GM18502 (cell line): Measurements from ENCODE around the gene NRTN.
"Not testable (repeated sequence)": the region's sequence is repeated elsewhere in the genome, so short reads cannot be mapped to it uniquely, and the experiment has no call there.

Experiments used
- ATAC-seq: cut with Tn5 transposase; IDR thresholded peaks from one replicate; pipeline ENCODE4 v1.9.1; 2021; ENCODE audit warnings: mild to moderate bottlenecking; ENCODE audit not compliant: unreplicated experiment, poor library complexity

NRTN gene

GRCh38 chr19:5832061-5832460, 27.2 kb downstream of the NRTN start:
- ATAC-seq = no peak

GRCh38 chr19:5832527-5833216, 27.8 kb downstream of the NRTN start:
- ATAC-seq = no peak

- ATAC-seq = no peak
Measured at GRCh38 chr19:5837761-5838352, 33.0 kb downstream of the NRTN start.

GRCh38 chr19:5838353-5839064, 33.6 kb downstream of the NRTN start:
- ATAC-seq = no peak

- no peak for ATAC-seq
Measured at GRCh38 chr19:5839065-5840017, 34.5 kb downstream of the NRTN start, which contains the start of gene FUT6. Gene FUT6 (minus strand): TSS chr19:5839702. CDS start chr19:5832567, 7,135 bp downstream.

- ATAC-seq = not testable (repeated sequence)
Measured at GRCh38 chr19:5841735-5842111, 36.9 kb downstream of the NRTN start.

- no peak for ATAC-seq
Measured at GRCh38 chr19:5843295-5843927, 38.5 kb downstream of the NRTN start.

GRCh38 chr19:5844456-5845433, 39.9 kb downstream of the NRTN start:
- no peak for ATAC-seq

- ATAC-seq = not testable (repeated sequence)
Measured at GRCh38 chr19:5847846-5848245, 43.0 kb downstream of the NRTN start.

GRCh38 chr19:5848621-5849020, 43.8 kb downstream of the NRTN start:
- ATAC-seq = not testable (repeated sequence)

- no peak for ATAC-seq
Measured at GRCh38 chr19:5850189-5850588, 45.3 kb downstream of the NRTN start.

GRCh38 chr19:5850743-5851293, 46.0 kb downstream of the NRTN start:
- no peak for ATAC-seq

GRCh38 chr19:5851302-5851701, 46.4 kb downstream of the NRTN start, which contains the start of gene FUT3:
Gene FUT3 (minus strand): TSS chr19:5851449.
- ATAC-seq = no peak

GRCh38 chr19:5854121-5854520, 49.3 kb downstream of the NRTN start:
- not testable (repeated sequence) for ATAC-seq

- not testable (repeated sequence) for ATAC-seq
Measured at GRCh38 chr19:5855151-5855550, 50.3 kb downstream of the NRTN start.

GRCh38 chr19:5857203-5858081, 52.6 kb downstream of the NRTN start:
- ATAC-seq = no peak

GRCh38 chr19:5863030-5863665, 58.3 kb downstream of the NRTN start:
- no peak for ATAC-seq
